ENCODE results near the gene AP5B1. TPM values are rescaled to one million over a fixed set of nuclear protein-coding genes. Genes with fewer than 3 reads are reported as not detected.

AP5B1 gene
- total RNA-seq, 3 donors from 2014 or later: 15.5 to 19.3 (median 17.6) TPM

DNA sequence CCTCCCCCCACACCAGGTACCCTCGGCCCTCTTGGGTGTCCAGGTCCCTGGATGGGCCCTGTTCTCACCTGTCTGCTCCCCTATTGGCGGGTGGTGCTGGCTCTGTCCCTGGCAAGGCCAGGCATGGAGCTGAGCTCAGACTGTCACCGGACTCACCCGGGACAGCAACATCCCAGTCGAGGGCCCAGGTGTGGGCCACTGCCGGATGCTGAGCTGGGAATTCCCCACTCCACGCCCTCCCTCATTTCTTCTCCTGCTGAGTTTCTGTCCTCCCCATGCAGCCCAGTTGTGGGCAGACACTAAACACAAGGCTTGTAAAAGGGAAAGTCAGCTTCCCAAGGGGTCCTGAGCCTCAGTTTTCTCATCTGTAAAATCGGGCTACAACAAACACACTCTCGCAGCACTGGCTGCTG is 2.0 kb upstream of the AP5B1 start:
- H3K36me3 ChIP-seq: no peaks in the 10 kb centered on the region
- intact Hi-C loops (cut with DNase I; ENCODE audit: low total_unique reads): no loop called here
- H3K27me3 ChIP-seq: peaks cover 9 to 10% of the 10 kb centered on the region in 2 donors
- H3K4me1 ChIP-seq: peaks cover 6 to 12% of the 10 kb centered on the region in 2 donors
- H3K27ac ChIP-seq: peak overlapping the region; percentile 79 to 87
- no peak for TF ChIP-seq POLR2AphosphoS5 (IDR thresholded peaks at IDR 0.05)
- TF ChIP-seq, protein P1, sequence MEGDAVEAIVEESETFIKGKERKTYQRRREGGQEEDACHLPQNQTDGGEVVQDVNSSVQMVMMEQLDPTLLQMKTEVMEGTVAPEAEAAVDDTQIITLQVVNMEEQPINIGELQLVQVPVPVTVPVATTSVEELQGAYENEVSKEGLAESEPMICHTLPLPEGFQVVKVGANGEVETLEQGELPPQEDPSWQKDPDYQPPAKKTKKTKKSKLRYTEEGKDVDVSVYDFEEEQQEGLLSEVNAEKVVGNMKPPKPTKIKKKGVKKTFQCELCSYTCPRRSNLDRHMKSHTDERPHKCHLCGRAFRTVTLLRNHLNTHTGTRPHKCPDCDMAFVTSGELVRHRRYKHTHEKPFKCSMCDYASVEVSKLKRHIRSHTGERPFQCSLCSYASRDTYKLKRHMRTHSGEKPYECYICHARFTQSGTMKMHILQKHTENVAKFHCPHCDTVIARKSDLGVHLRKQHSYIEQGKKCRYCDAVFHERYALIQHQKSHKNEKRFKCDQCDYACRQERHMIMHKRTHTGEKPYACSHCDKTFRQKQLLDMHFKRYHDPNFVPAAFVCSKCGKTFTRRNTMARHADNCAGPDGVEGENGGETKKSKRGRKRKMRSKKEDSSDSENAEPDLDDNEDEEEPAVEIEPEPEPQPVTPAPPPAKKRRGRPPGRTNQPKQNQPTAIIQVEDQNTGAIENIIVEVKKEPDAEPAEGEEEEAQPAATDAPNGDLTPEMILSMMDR (IDR thresholded peaks at IDR 0.05): no peak
- no peak for TF ChIP-seq POLR2A (IDR thresholded peaks at IDR 0.05)
- no peak overlapping the region for H3K4me3 ChIP-seq
- no peak for DNase-seq (ENCODE audit: low spot score in 2 of 2)
- H3K9me3 ChIP-seq: no peaks in the 10 kb centered on the region

- intact Hi-C loops (cut with DNase I; ENCODE audit: low total_unique reads): no loop called here
- TF ChIP-seq POLR2AphosphoS5 (IDR thresholded peaks at IDR 0.05) (no peak), POLR2A (IDR thresholded peaks at IDR 0.05) (no peak)
- TF ChIP-seq, protein P1 (IDR thresholded peaks at IDR 0.05): no peak
- peak overlapping the region in 2 of 3 donors; percentile 87 to 95 for H3K4me3 ChIP-seq
- H3K4me1 ChIP-seq: peaks cover 6 to 12% of the 10 kb centered on the region in 2 donors
- H3K36me3 ChIP-seq: no peaks in the 10 kb centered on the region
- no peak for DNase-seq (ENCODE audit: low spot score in 2 of 2)
- H3K27ac ChIP-seq: peak overlapping the region; percentile 79 to 87
- H3K9me3 ChIP-seq: no peaks in the 10 kb centered on the region
- peaks cover 9 to 10% of the 10 kb centered on the region in 2 donors for H3K27me3 ChIP-seq
Measured at GRCh38 chr11:65781962-65782815, 1.4 kb upstream of the AP5B1 start.

DNA sequence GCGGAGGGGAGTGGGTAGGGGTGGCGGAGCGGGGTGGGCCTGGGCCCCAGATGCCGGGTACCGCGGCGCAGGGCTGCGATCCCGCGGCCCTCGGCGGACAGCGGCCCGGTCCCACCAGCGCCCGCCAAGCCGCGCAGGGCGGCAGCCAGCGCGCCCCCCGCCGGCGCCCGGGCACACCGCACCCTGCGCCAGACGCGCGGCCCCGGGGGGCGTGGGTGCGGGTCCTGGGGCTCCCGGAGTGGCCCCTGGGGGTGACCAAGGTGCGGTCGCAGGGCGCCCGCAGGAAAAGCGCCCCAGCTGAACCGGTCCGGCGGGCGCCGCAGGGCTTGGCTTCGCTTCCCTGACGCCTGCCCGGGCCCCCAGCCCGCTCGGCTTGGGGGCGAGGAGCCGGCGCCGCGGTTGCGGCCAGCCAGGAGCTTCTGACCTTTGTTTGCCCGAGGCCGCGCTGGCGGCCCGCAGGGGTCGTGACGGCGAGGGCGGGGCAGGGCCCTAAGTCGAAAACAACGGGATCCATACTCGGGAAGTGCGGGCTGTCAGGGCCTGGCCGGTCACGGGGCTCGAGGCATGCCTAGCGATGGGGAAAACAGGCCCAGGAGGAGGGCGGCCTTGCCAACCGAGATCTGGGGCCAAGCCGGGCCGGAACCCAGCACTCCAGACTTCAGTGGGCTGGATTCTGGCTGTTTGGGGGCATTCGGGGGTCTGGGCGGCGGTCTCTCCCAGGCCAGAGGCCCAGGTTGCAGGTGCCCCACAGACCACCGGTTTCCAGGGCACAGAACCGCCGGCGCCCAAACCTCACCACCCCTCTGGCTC is 581 bp upstream of the AP5B1 start:
- no peaks in the 10 kb centered on the region for H3K9me3 ChIP-seq
- H3K27ac ChIP-seq: peak overlapping the region; percentile 79 to 87
- no peaks in the 10 kb centered on the region for H3K36me3 ChIP-seq
- peaks cover 4 to 8% of the 10 kb centered on the region in 2 donors for H3K4me1 ChIP-seq
- peaks cover 6 to 7% of the 10 kb centered on the region in 2 donors for H3K27me3 ChIP-seq
- H3K4me3 ChIP-seq: peak overlapping the region; percentile 87 to 95 (median 88)
- intact Hi-C loops (cut with DNase I; ENCODE audit: low total_unique reads): no loop called here
- TF ChIP-seq POLR2AphosphoS5 (IDR thresholded peaks at IDR 0.05) (peak in 1 of 3 donors; percentile 13), POLR2A (IDR thresholded peaks at IDR 0.05) (no peak)
- TF ChIP-seq, protein P1 (IDR thresholded peaks at IDR 0.05): peak in 1 of 3 donors; percentile 51
- no peak for DNase-seq (ENCODE audit: low spot score in 2 of 2)

GRCh38 chr11:65779919-65780769 is 632 bp downstream of the AP5B1 start:
- Histone ChIP-seq H3K27me3 (no peaks in the 10 kb centered on the region), H3K4me1 (peaks cover 0 to 4% of the 10 kb centered on the region in 2 donors), H3K4me3 (peak overlapping the region; percentile 87 to 95 (median 88)), H3K36me3 (no peaks in the 10 kb centered on the region), H3K9me3 (no peaks in the 10 kb centered on the region), H3K27ac (peak overlapping the region; percentile 79 to 87)
- DNase-seq (ENCODE audit: low spot score in 2 of 2): peak; percentile 54 to 83
- TF ChIP-seq POLR2A (IDR thresholded peaks at IDR 0.05) (no peak), POLR2AphosphoS5 (IDR thresholded peaks at IDR 0.05) (peak in 2 of 3 donors; percentile 12 to 46)
- TF ChIP-seq, protein P1 (IDR thresholded peaks at IDR 0.05): peak; percentile 87 to 98 (median 89)
- intact Hi-C loops (cut with DNase I; ENCODE audit: low total_unique reads): loop anchor here (5.0 kb wide), 1 partner anchor 68 kb away; the partner anchor contains the start of gene KAT5
